ENCODE results near the gene PLD3. TPM values are rescaled to one million over a fixed set of nuclear protein-coding genes. Genes with fewer than 3 reads are reported as not detected.

PLD3 gene
- 112 TPM for total RNA-seq

GRCh38 chr19:40348125-40348913 is at the start of gene PLD3, which contains the start of gene C19orf47:
Gene PLD3 (plus strand): TSS chr19:40348695. CDS start chr19:40366484, 17,789 bp downstream.
Gene C19orf47 (minus strand): TSS chr19:40348397. CDS start chr19:40341857, 6,540 bp downstream.
- DNase-seq (ENCODE audit: low spot score in 2 of 2) (peak; percentile 100), FAIRE-seq (no peak)

- no peak for DNase-seq (ENCODE audit: low spot score in 2 of 2)
- FAIRE-seq: no peak
Observed at GRCh38 chr19:40300668-40301067, 47.8 kb upstream of the PLD3 start.

GRCh38 chr19:40302224-40303011 is 46.1 kb upstream of the PLD3 start:
- DNase-seq (ENCODE audit: low spot score in 2 of 2): no peak
- FAIRE-seq: no peak

GRCh38 chr19:40303765-40304164 is 44.7 kb upstream of the PLD3 start:
- FAIRE-seq (no peak), DNase-seq (ENCODE audit: low spot score in 2 of 2) (no peak)

DNA sequence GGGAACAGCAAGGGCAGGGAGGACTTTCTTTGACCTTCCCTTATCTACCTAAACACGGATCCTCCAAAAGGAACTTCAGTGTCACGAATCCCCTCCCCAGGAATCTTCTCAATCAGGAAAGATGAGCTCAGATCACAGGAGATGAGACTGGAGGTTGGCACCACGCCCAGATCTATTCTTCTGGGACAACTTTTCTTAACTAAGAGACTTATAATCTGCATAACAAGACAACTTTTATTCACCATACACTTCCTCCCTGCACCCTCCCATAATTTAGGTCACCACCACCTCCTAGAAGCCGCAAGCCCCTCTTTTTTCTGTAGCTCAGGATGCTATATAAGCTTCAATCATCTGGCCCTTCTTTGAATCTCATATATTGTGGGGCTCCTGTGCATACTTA is 44.2 kb upstream of the PLD3 start:
- no peak for FAIRE-seq
- no peak for DNase-seq (ENCODE audit: low spot score in 2 of 2)

GRCh38 chr19:40305403-40305802 is 43.1 kb upstream of the PLD3 start:
- peak; percentile 70 for FAIRE-seq
- DNase-seq (ENCODE audit: low spot score in 2 of 2): peak; percentile 58 to 83

DNA sequence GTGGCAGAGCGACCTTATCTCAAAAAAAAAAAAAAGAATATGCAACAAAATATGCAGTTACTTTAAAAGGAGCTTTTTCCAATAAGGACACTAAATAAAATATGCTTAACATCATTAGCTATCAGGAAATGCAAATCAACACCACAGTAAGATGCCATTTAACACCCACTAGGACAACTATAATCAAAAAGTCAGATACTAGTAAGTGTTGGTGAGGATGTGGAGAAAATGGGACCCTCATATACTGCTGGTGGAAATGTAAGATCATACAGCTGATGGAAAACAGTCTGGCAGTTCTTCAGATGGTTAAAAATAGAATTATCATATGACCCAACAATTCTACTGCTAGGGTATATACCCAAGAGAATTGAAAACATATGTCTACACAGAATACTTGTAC is 38.8 kb upstream of the PLD3 start:
- FAIRE-seq (no peak), DNase-seq (ENCODE audit: low spot score in 2 of 2) (no peak)

- no peak for DNase-seq (ENCODE audit: low spot score in 2 of 2)
- no peak for FAIRE-seq
Observed at GRCh38 chr19:40312533-40312932, 36.0 kb upstream of the PLD3 start.

GRCh38 chr19:40313229-40313983 is 35.1 kb upstream of the PLD3 start:
- no peak for FAIRE-seq
- no peak for DNase-seq (ENCODE audit: low spot score in 2 of 2)

DNA sequence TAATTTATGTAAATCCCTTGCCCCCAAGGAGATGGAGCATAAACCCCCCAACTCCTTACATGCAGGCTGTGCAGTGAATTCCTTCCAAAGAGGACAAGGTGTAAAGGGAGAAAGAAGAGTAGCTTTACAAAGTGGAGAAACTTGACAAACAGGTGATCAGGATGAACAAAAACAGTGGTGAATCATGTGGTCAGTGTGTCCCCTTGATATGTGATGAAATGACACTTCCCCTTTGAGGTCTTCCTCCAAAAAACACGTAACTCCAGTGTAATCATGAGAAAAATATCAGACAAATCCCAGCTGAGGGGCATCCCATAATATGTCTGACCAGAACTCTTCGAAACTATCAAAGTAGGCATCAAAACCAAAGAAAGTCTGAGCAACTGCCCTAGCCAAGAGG is 33.8 kb upstream of the PLD3 start:
- FAIRE-seq: no peak
- no peak for DNase-seq (ENCODE audit: low spot score in 2 of 2)

- FAIRE-seq: no peak
- no peak for DNase-seq (ENCODE audit: low spot score in 2 of 2)
Observed at GRCh38 chr19:40315812-40316470, 32.6 kb upstream of the PLD3 start.

DNA sequence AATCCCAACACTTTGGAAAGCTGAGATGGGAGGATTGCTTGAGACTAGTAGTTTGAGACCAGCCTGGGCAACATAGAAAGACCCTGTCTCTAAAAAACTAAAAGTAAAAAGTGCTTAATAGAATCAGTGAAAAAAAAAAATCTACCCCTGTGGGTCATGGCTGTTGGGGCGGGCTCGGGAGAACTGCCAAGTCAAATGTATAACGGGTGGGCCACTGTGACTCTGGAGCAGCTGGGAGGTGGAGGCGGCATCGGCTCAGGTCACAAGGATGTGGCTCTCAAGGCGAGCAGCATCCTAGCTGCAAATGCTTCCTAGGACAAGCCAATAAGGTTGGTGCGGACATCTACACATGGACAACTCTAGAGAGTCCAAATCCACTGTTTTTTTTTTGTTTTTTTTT is 31.2 kb upstream of the PLD3 start:
- FAIRE-seq: no peak
- no peak for DNase-seq (ENCODE audit: low spot score in 2 of 2)

GRCh38 chr19:40320558-40320935 is 27.9 kb upstream of the PLD3 start:
- no peak for FAIRE-seq
- DNase-seq (ENCODE audit: low spot score in 2 of 2): no peak

GRCh38 chr19:40321076-40321475 is 27.4 kb upstream of the PLD3 start:
- DNase-seq (ENCODE audit: low spot score in 2 of 2) (no peak), FAIRE-seq (no peak)

- FAIRE-seq (no peak), DNase-seq (ENCODE audit: low spot score in 2 of 2) (no peak)
Observed at GRCh38 chr19:40321566-40322270, 26.8 kb upstream of the PLD3 start.

GRCh38 chr19:40322271-40322610 is 26.3 kb upstream of the PLD3 start:
- DNase-seq (ENCODE audit: low spot score in 2 of 2) (no peak), FAIRE-seq (no peak)

GRCh38 chr19:40322951-40323615 is 25.4 kb upstream of the PLD3 start:
- DNase-seq (ENCODE audit: low spot score in 2 of 2): no peak

GRCh38 chr19:40323705-40324104 is 24.8 kb upstream of the PLD3 start:
- DNase-seq (ENCODE audit: low spot score in 2 of 2): no peak

More at GRCh38 chr19:40322951-40323615, 25.4 kb upstream of the PLD3 start:
- FAIRE-seq: no peak

GRCh38 chr19:40326201-40326600 is 22.3 kb upstream of the PLD3 start:
- no peak for DNase-seq (ENCODE audit: low spot score in 2 of 2)
- FAIRE-seq: no peak

More at GRCh38 chr19:40323705-40324104, 24.8 kb upstream of the PLD3 start:
- no peak for FAIRE-seq

Data from frontal cortex (tissue), 4 donors.